HepG2 (cell line): Measurements from ENCODE around the gene ZNF772. TPM values are rescaled to one million over a fixed set of nuclear protein-coding genes. Genes with fewer than 3 reads are reported as not detected.
A peak's percentile ranks its signal among the peaks of the same experiment; 100 is the strongest.

Experiments
- DRAP1 ChIP-seq: IDR thresholded peaks from 2 replicates; pipeline ENCODE4 v1.6.1; 2016; ENCODE audit warnings: missing genetic modification reagents, missing compliant biosample characterization
- HDAC1 ChIP-seq: sonication (generic); formaldehyde crosslinking; IDR thresholded peaks from 2 replicates; pipeline ENCODE4 v1.5.1; 2020; ENCODE audit warnings: mild to moderate bottlenecking, missing genetic modification reagents
- HOMEZ ChIP-seq: IDR thresholded peaks from 2 replicates; pipeline ENCODE4 v1.6.1; 2016; ENCODE audit warnings: low read depth
- HOXA3 ChIP-seq: sonication (generic); formaldehyde crosslinking; IDR thresholded peaks from 2 replicates; pipeline ENCODE4 v1.5.0; 2020; ENCODE audit warnings: missing genetic modification reagents
- IKZF5 ChIP-seq: IDR thresholded peaks from 2 replicates; pipeline ENCODE4 v1.6.1; 2018; ENCODE audit warnings: missing genetic modification reagents, mild to moderate bottlenecking, missing compliant biosample characterization
- IRF2 ChIP-seq: IDR thresholded peaks from 2 replicates; pipeline ENCODE4 v1.6.1; 2018; ENCODE audit warnings: missing genetic modification reagents, missing compliant biosample characterization
- KMT2A ChIP-seq: sonication (generic); formaldehyde crosslinking; IDR thresholded peaks from 2 replicates; pipeline ENCODE4 v1.4.0; 2020; ENCODE audit warnings: missing genetic modification reagents
- NCOA2 ChIP-seq: sonication (generic); formaldehyde crosslinking; IDR thresholded peaks from 2 replicates; pipeline ENCODE4 v1.8.0; 2022; ENCODE audit warnings: inconsistent platforms
- SIN3A ChIP-seq: IDR thresholded peaks from 2 replicates; pipeline ENCODE4 v1.6.1; 2011; ENCODE audit warnings: low read depth, mild to moderate bottlenecking, control low read depth, low read length, borderline replicate concordance
- SMAD3 ChIP-seq: sonication (generic); formaldehyde crosslinking; IDR thresholded peaks from 2 replicates; pipeline ENCODE4 v1.4.0; 2020; ENCODE audit warnings: missing genetic modification reagents
- SNAI1 ChIP-seq: sonication (generic); formaldehyde crosslinking; IDR thresholded peaks from 2 replicates; pipeline ENCODE4 v1.5.0; 2020; ENCODE audit warnings: mild to moderate bottlenecking, missing genetic modification reagents, borderline replicate concordance
- SOX5 ChIP-seq: IDR thresholded peaks from 2 replicates; pipeline ENCODE4 v1.6.1; 2016; ENCODE audit warnings: borderline replicate concordance
- SP2 ChIP-seq: sonication (generic); formaldehyde crosslinking; IDR thresholded peaks from 2 replicates; pipeline ENCODE4 v1.5.1; 2020; ENCODE audit warnings: mild to moderate bottlenecking, missing genetic modification reagents
- TSC22D2 ChIP-seq: sonication (generic); formaldehyde crosslinking; IDR thresholded peaks from 2 replicates; pipeline ENCODE4 v1.5.1; 2020; ENCODE audit warnings: missing genetic modification reagents, mild to moderate bottlenecking, borderline replicate concordance
- ZNF501 ChIP-seq: sonication (generic); formaldehyde crosslinking; IDR thresholded peaks from 2 replicates; pipeline ENCODE4 v1.5.1; 2020; ENCODE audit warnings: mild to moderate bottlenecking, moderate library complexity, missing genetic modification reagents
- ZNF607 ChIP-seq: sonication (generic); formaldehyde crosslinking; IDR thresholded peaks from 2 replicates; pipeline ENCODE4 v1.5.1; 2020; ENCODE audit warnings: missing genetic modification reagents, mild to moderate bottlenecking, borderline replicate concordance
- ZNF614 ChIP-seq: IDR thresholded peaks from 2 replicates; pipeline ENCODE4 v1.6.1; 2018; ENCODE audit warnings: missing biosample characterization, missing genetic modification reagents, inconsistent platforms, borderline replicate concordance
- ZNF781 ChIP-seq: sonication (generic); formaldehyde crosslinking; IDR thresholded peaks from 2 replicates; pipeline ENCODE4 v1.5.1; 2020; ENCODE audit warnings: borderline replicate concordance, mild to moderate bottlenecking, missing genetic modification reagents; ENCODE audit errors: not compliant biosample characterization
- ZNF782 ChIP-seq: sonication (generic); formaldehyde crosslinking; IDR thresholded peaks from 2 replicates; pipeline ENCODE4 v1.4.0; 2020; ENCODE audit warnings: missing genetic modification reagents, mild to moderate bottlenecking, borderline replicate concordance
- polyA plus RNA-seq, 8 experiments: library from polyadenylated mRNA; depleted of rRNA in 3 of 8; stranded (reverse) in 7 of 8; unstranded in 1 of 8; fragments of >200 nt; fragmentation: Illumina TruSeq in 4 of 8; extraction: Trizol in 4 of 8; gene quantifications; 2 replicates each; pipeline versions ENCODE4 v1.2.1 to v1.2.3, GENCODE V29; 2011 to 2016; ENCODE audit warnings: low read depth in 4 of 8, missing spikeins in 1 of 8, mixed read lengths in 1 of 8; ENCODE audit not compliant: insufficient read depth in 1 of 8
- total RNA-seq, 5 experiments: library from RNA; depleted of rRNA; stranded (reverse); fragments of >200 nt; fragmentation: Illumina TruSeq; extraction: Trizol; gene quantifications; 2 replicates each; pipeline ENCODE4 v1.2.3, GENCODE V29; 2016; ENCODE audit warnings: low read depth in 1 of 5
- TF ChIP-seq, protein P1 (sequence below): sonication (generic); formaldehyde crosslinking; IDR thresholded peaks from 2 replicates; pipeline ENCODE4 v1.5.0; 2020; ENCODE audit warnings: mild to moderate bottlenecking, missing genetic modification reagents, moderate library complexity
- TF ChIP-seq, protein P2 (sequence below): sonication (generic); formaldehyde crosslinking; IDR thresholded peaks from 2 replicates; pipeline ENCODE4 v1.5.0; 2020; ENCODE audit warnings: mild to moderate bottlenecking, missing genetic modification reagents, borderline replicate concordance

The ZNF772 gene
- total and polyA plus RNA-seq, 2 of the 13 experiments (the other 11 are each of a cell fraction or from before 2014, with no cell fraction given) = 3.1 to 17.2 TPM

- TF ChIP-seq DRAP1 (CRISPR knock-in tag) (peak; percentile 82), HDAC1 (CRISPR knock-in tag) (peak; percentile 70), TSC22D2 (CRISPR knock-in tag) (peak; percentile 62; the same call in 1 of the 2 replicates), NCOA2 (CRISPR knock-in tag) (peak; percentile 51; the same call in 1 of the 2 replicates), IKZF5 (CRISPR knock-in tag) (0 out of 2 replicates have a peak, but pooled peaks have one; percentile 65), ZNF614 (CRISPR knock-in tag) (peak; percentile 55; the same call in 1 of the 2 replicates), ZNF781 (peak; percentile 36), SOX5 (CRISPR knock-in tag) (0 out of 2 replicates have a peak, but pooled peaks have one; percentile 22), ZNF501 (peak; percentile 61; the same call in 1 of the 2 replicates), HOMEZ (CRISPR knock-in tag) (peak; percentile 34; the same call in 1 of the 2 replicates), IRF2 (CRISPR knock-in tag) (peak; percentile 86), SNAI1 (CRISPR knock-in tag) (0 out of 2 replicates have a peak, but pooled peaks have one; percentile 37), ZNF607 (CRISPR knock-in tag) (peak; percentile 71; the same call in 1 of the 2 replicates), SMAD3 (CRISPR knock-in tag) (peak; percentile 76; the same call in 1 of the 2 replicates), HOXA3 (CRISPR knock-in tag) (peak; percentile 79), KMT2A (peak; percentile 86), SIN3A (0 out of 2 replicates have a peak, but pooled peaks have one; percentile 34), ZNF782 (CRISPR knock-in tag) (0 out of 2 replicates have a peak, but pooled peaks have one; percentile 50), SP2 (CRISPR knock-in tag) (peak; percentile 98)
- TF ChIP-seq, protein P1, sequence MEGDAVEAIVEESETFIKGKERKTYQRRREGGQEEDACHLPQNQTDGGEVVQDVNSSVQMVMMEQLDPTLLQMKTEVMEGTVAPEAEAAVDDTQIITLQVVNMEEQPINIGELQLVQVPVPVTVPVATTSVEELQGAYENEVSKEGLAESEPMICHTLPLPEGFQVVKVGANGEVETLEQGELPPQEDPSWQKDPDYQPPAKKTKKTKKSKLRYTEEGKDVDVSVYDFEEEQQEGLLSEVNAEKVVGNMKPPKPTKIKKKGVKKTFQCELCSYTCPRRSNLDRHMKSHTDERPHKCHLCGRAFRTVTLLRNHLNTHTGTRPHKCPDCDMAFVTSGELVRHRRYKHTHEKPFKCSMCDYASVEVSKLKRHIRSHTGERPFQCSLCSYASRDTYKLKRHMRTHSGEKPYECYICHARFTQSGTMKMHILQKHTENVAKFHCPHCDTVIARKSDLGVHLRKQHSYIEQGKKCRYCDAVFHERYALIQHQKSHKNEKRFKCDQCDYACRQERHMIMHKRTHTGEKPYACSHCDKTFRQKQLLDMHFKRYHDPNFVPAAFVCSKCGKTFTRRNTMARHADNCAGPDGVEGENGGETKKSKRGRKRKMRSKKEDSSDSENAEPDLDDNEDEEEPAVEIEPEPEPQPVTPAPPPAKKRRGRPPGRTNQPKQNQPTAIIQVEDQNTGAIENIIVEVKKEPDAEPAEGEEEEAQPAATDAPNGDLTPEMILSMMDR (CRISPR knock-in tag) = 0 out of 2 replicates have a peak, but pooled peaks have one; percentile 12
- TF ChIP-seq, protein P2, sequence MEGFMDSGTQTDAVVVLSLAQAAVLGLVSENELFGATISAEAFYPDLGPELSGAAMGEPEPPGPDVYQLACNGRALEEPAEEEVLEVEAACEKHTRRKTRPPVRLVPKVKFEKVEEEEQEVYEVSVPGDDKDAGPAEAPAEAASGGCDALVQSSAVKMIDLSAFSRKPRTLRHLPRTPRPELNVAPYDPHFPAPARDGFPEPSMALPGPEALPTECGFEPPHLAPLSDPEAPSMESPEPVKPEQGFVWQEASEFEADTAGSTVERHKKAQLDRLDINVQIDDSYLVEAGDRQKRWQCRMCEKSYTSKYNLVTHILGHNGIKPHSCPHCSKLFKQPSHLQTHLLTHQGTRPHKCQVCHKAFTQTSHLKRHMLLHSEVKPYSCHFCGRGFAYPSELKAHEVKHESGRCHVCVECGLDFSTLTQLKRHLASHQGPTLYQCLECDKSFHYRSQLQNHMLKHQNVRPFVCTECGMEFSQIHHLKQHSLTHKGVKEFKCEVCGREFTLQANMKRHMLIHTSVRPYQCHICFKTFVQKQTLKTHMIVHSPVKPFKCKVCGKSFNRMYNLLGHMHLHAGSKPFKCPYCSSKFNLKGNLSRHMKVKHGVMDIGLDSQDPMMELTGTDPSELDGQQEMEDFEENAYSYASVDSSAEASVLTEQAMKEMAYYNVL (CRISPR knock-in tag) = peak; percentile 32; the same call in 1 of the 2 replicates
Observed at GRCh38 chr19:57499680-57500395, 22.5 kb upstream of the ZNF772 start, which contains the start of gene ZNF773 (continued).
